ENCODE measurements around the gene LGALS13.

Gene LGALS13

DNA sequence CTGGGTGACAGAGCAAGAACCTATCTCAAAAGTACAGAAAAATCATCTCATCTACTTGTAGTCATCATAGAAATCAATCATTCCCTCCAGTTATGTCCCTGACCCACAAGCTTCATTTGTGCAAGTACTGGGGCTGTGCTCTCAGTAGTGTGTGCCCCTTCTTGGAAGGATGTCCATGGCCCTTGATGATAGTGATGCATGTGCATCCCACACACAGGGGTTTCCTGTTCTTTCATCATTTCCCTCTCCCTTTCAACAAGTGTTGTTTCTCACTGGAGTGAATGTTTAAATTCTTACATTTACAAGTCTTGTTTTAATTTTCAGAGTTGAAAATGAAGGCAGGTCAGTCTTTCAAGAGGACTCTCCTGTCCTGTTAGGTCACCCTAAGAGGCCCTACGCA is 1.5 kb downstream of the LGALS13 start:
- no peak overlapping the region for H3K9ac ChIP-seq (ENCODE audit: low read depth, low read length, poor library complexity, severe bottlenecking)
- no peaks in the 10 kb centered on the region for H3K79me2 ChIP-seq (ENCODE audit: insufficient read depth, low read length)
- H2AFZ ChIP-seq (ENCODE audit: low read length): no peak overlapping the region
- no peak overlapping the region for H3K4me2 ChIP-seq (ENCODE audit: low read depth, low read length, poor library complexity, severe bottlenecking)
- no peaks in the 10 kb centered on the region for H3K36me3 ChIP-seq (ENCODE audit: insufficient read depth, low read length)
- no peaks in the 10 kb centered on the region for H3K9me3 ChIP-seq (ENCODE audit: insufficient read depth, low read depth, low read length)
- H3K4me1 ChIP-seq (ENCODE audit: insufficient read depth, low read length, poor library complexity, severe bottlenecking): no peaks in the 10 kb centered on the region
- H4K20me1 ChIP-seq (ENCODE audit: insufficient read depth, low read length, poor library complexity, severe bottlenecking): no peaks in the 10 kb centered on the region
- H3K9me2 ChIP-seq (replicated peaks; ENCODE audit: low read depth, low read length): no peaks in the 10 kb centered on the region
- no peaks in the 10 kb centered on the region for H3F3A ChIP-seq (ENCODE audit: low read depth)
- no peaks in the 10 kb centered on the region for H3K27me3 ChIP-seq (ENCODE audit: insufficient read depth, low read length, poor library complexity, severe bottlenecking)
- TF ChIP-seq, protein P1, sequence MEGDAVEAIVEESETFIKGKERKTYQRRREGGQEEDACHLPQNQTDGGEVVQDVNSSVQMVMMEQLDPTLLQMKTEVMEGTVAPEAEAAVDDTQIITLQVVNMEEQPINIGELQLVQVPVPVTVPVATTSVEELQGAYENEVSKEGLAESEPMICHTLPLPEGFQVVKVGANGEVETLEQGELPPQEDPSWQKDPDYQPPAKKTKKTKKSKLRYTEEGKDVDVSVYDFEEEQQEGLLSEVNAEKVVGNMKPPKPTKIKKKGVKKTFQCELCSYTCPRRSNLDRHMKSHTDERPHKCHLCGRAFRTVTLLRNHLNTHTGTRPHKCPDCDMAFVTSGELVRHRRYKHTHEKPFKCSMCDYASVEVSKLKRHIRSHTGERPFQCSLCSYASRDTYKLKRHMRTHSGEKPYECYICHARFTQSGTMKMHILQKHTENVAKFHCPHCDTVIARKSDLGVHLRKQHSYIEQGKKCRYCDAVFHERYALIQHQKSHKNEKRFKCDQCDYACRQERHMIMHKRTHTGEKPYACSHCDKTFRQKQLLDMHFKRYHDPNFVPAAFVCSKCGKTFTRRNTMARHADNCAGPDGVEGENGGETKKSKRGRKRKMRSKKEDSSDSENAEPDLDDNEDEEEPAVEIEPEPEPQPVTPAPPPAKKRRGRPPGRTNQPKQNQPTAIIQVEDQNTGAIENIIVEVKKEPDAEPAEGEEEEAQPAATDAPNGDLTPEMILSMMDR (conservative IDR thresholded peaks at IDR 0.05; ENCODE audit: low read length): no peak
- no peak for TF ChIP-seq EZH2phosphoT487 (IDR thresholded peaks at IDR 0.05; ENCODE audit: borderline replicate concordance)
- no peak overlapping the region for H3K4me3 ChIP-seq (ENCODE audit: low read length, poor library complexity, severe bottlenecking)

DNA sequence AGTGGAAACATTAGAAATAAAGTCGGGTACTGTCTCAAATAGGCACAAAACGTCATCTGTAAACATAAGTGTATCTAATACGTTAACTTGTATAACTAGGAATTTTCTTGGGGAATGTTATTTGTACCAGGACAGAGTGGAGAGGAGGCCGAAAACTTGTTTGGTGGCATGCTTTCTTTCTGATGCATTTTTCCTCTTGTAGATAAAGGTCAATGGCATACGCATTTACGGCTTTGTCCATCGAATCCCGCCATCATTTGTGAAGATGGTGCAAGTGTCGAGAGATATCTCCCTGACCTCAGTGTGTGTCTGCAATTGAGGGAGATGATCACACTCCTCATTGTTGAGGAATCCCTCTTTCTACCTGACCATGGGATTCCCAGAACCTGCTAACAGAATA is 4.7 kb downstream of the LGALS13 start:
- TF ChIP-seq, protein P1 (conservative IDR thresholded peaks at IDR 0.05; ENCODE audit: low read length): no peak
- TF ChIP-seq EZH2phosphoT487 (IDR thresholded peaks at IDR 0.05; ENCODE audit: borderline replicate concordance): no peak
- Histone ChIP-seq H3K9me2 (replicated peaks; ENCODE audit: low read depth, low read length) (no peaks in the 10 kb centered on the region), H4K20me1 (ENCODE audit: insufficient read depth, low read length, poor library complexity, severe bottlenecking) (no peaks in the 10 kb centered on the region), H3K79me2 (ENCODE audit: insufficient read depth, low read length) (no peaks in the 10 kb centered on the region), H3F3A (ENCODE audit: low read depth) (no peaks in the 10 kb centered on the region), H3K9ac (ENCODE audit: low read depth, low read length, poor library complexity, severe bottlenecking) (no peak overlapping the region), H2AFZ (ENCODE audit: low read length) (no peak overlapping the region), H3K36me3 (ENCODE audit: insufficient read depth, low read length) (no peaks in the 10 kb centered on the region), H3K9me3 (ENCODE audit: insufficient read depth, low read depth, low read length) (no peaks in the 10 kb centered on the region), H3K4me2 (ENCODE audit: low read depth, low read length, poor library complexity, severe bottlenecking) (no peak overlapping the region), H3K27me3 (ENCODE audit: insufficient read depth, low read length, poor library complexity, severe bottlenecking) (no peaks in the 10 kb centered on the region), H3K4me1 (ENCODE audit: insufficient read depth, low read length, poor library complexity, severe bottlenecking) (no peaks in the 10 kb centered on the region), H3K4me3 (ENCODE audit: low read length, poor library complexity, severe bottlenecking) (no peak overlapping the region)

DNA sequence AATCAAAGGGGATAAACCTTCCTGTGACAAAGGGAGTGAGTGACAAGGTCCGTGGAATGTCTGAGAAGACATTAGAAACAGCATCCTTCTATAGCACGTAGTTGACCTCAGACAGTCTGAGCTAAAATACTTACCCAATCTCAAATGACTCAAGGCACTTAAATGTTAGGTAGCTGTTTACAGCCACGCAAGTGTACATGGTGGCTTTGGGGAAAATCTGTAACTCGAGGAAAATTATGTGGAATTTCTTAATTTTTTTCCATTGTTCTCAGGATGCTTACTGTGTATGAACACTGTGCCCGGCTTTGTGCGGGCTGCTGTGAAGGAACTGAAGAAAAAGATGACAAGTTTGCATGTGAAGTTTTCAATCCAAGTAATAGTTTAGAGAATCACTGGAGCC is 5.2 kb downstream of the LGALS13 start:
- Histone ChIP-seq H3K9me3 (ENCODE audit: insufficient read depth, low read depth, low read length) (no peaks in the 10 kb centered on the region), H3K9ac (ENCODE audit: low read depth, low read length, poor library complexity, severe bottlenecking) (no peak overlapping the region), H3F3A (ENCODE audit: low read depth) (no peaks in the 10 kb centered on the region), H3K79me2 (ENCODE audit: insufficient read depth, low read length) (no peaks in the 10 kb centered on the region), H3K4me3 (ENCODE audit: low read length, poor library complexity, severe bottlenecking) (no peak overlapping the region), H3K9me2 (replicated peaks; ENCODE audit: low read depth, low read length) (no peaks in the 10 kb centered on the region), H2AFZ (ENCODE audit: low read length) (no peak overlapping the region), H4K20me1 (ENCODE audit: insufficient read depth, low read length, poor library complexity, severe bottlenecking) (no peaks in the 10 kb centered on the region), H3K4me2 (ENCODE audit: low read depth, low read length, poor library complexity, severe bottlenecking) (no peak overlapping the region), H3K36me3 (ENCODE audit: insufficient read depth, low read length) (no peaks in the 10 kb centered on the region), H3K4me1 (ENCODE audit: insufficient read depth, low read length, poor library complexity, severe bottlenecking) (no peaks in the 10 kb centered on the region), H3K27me3 (ENCODE audit: insufficient read depth, low read length, poor library complexity, severe bottlenecking) (no peaks in the 10 kb centered on the region)
- TF ChIP-seq, protein P1 (conservative IDR thresholded peaks at IDR 0.05; ENCODE audit: low read length): no peak
- no peak for TF ChIP-seq EZH2phosphoT487 (IDR thresholded peaks at IDR 0.05; ENCODE audit: borderline replicate concordance)
